Transverse colon (tissue), 4 donors: ENCODE results near the gene ZBTB48.

Experiments used
- POLR2AphosphoS5 ChIP-seq, 3 donors: sonication (generic); formaldehyde crosslinking; IDR thresholded peaks; one replicate each; pipeline ENCODE4 v1.6.1; 2016; ENCODE audit warnings: antibody characterized with exemption in 3 of 3
- TF ChIP-seq, protein P1 (sequence below), 5 experiments: fragments of 200-600 bp in 3 of 5; fragments of 450-650 bp in 2 of 5; sonication (generic) in 3 of 5; IDR thresholded peaks; 1 replicate in 2 of 5; 2 replicates in 3 of 5; pipeline ENCODE4 v1.5.1; 2016 to 2017; ENCODE audit warnings: antibody characterized with exemption in 5 of 5, inconsistent platforms in 3 of 5, mild to moderate bottlenecking in 2 of 5, moderate library complexity in 1 of 5

DNA sequence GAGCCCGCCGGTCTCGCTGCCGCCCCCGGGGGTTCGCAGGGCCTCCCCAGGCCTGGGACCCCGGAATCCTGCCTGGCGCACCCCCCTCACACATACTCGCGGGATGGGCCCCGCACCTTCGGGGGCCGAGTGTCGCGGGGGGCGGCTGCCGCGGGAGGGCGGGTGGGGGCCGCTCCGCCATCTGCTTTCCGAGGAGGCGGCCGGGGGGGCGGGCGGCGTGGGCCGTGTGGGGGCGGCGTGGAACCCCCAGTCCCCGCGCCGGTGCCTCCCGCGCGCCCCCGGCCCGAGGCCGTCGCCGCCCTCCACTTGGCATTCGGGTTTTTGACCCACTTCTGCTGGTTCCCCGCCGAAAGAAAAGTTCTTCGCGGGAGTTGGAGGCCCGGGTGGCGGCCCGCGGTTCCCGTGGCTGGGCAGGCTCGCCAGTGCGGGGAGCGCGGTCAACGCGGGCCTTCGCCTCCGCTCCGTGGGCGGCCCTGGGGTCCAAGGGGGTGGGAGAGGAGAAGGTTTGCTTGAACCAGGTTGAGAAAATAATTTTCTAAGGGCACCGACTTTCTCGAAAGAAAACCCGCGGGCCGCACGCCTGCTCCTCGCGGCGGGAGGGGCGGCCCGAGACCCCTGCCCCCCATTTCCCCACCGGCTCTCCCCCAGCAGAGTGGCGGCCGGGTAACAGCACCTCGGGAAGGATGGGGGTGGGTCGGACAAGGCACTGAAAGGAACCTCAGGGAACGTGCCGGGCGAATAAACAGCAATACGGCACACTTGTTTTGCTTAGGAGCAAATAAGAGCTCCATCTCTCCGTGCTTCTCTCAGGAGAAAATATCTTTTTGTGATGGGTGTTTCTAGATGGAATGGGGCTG is 35.4 kb downstream of the ZBTB48 start:
- TF ChIP-seq, protein P1, sequence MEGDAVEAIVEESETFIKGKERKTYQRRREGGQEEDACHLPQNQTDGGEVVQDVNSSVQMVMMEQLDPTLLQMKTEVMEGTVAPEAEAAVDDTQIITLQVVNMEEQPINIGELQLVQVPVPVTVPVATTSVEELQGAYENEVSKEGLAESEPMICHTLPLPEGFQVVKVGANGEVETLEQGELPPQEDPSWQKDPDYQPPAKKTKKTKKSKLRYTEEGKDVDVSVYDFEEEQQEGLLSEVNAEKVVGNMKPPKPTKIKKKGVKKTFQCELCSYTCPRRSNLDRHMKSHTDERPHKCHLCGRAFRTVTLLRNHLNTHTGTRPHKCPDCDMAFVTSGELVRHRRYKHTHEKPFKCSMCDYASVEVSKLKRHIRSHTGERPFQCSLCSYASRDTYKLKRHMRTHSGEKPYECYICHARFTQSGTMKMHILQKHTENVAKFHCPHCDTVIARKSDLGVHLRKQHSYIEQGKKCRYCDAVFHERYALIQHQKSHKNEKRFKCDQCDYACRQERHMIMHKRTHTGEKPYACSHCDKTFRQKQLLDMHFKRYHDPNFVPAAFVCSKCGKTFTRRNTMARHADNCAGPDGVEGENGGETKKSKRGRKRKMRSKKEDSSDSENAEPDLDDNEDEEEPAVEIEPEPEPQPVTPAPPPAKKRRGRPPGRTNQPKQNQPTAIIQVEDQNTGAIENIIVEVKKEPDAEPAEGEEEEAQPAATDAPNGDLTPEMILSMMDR (IDR thresholded peaks at IDR 0.05), result no peak
- TF ChIP-seq POLR2AphosphoS5 (IDR thresholded peaks at IDR 0.05), result no peak
